Coronary artery (tissue), 2 donors: ENCODE data around the gene HDHD3.

Experiments
- DNase-seq: peaks from one replicate; pipeline ENCODE4 v3.0.0-alpha.2; 2017; ENCODE audit warnings: low spot score
- H3K27ac ChIP-seq, 2 donors: fragments of 200-600 bp; sonication (generic); one replicate each; pipeline ENCODE4 v1.5.1; 2016 to 2019
- H3K4me3 ChIP-seq: fragments of 200-600 bp; sonication (generic); 2 replicates; pipeline ENCODE4 v1.5.1; 2016; ENCODE audit warnings: mild to moderate bottlenecking, moderate library complexity
- CTCF ChIP-seq: fragments of 200-600 bp; sonication (generic); IDR thresholded peaks from one replicate; pipeline ENCODE4 v1.5.1; 2019; ENCODE audit warnings: antibody characterized with exemption

Gene HDHD3

DNA sequence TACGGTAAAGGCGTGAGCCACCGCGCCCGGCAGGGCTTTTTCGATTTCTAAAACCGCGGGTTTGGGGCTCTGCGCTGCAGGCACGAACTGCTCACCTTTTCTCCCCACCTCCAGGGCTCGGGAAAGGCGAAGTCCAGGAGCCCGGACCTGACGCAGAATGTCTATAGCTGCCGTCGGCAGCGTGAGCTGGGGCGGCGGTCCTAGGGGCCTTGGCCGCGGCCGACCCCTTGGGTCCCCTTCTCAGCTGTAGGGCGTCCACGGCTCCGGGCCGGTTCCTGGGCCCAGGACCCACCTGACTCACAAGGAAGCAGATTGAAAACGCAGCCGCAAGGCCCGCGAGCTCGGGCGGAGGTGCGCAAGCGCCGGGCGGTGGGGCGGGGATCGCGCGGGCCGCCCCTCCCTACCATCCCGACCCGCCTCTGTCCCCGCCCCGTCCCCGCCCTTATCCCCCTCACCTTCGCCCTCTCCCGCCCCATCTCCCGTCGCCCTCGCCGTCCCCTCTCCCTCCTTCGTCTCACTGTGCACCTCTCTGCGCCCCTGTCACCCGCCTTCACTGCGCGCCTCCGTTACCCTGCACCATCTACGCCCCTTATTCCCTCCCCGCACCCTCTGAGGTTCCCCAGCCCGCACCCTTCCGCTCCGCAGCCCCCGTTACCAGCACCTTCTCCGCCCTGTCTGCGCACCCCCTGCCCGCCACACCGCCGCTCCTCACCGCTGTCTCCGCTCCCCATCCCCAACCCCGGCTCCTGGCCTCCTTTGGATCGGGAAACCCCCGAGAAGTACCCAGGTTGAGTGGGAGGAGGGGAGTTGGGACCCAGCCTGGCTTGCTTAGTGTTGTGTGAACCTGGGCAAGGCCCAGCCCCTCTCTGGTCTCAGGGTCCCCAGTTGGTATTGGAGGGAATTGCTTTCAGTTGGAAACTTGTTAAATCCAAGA is at the start of gene HDHD3:
HDHD3 (minus strand) TSS at position 353 of the 934 bp plus-strand sequence. CDS start 2,632 bp downstream, outside the sequence.
- DNase-seq, result peak; percentile 84
- TF ChIP-seq CTCF, result no peak
- Histone ChIP-seq H3K27ac (peak within 1 kb of the TSS; percentile 49 to 86), H3K4me3 (peak within 1 kb of the TSS; percentile 73)

DNA sequence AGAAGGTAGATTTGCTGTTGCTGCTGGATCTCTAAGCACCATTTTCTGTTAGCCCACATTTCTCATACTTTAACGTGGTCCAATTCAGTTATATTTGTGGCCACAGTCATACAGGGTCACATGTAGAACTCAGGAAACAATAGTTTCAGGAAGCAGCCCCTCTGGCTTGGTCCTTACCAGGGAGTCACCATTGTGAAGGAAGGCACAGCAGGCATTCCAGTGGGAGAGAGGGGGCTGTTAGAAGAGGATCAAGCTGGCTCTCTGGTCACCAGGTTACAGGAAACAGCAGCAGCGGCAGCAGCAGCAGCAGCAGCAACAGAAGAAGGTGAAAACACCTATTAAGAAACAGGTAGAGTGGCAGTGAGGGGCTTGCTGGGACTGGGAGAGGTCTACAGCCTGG is 48.3 kb upstream of the HDHD3 start:
- TF ChIP-seq CTCF, result no peak
- H3K27ac ChIP-seq, result no peak overlapping the region
- no peak overlapping the region for H3K4me3 ChIP-seq
- DNase-seq, result no peak

DNA sequence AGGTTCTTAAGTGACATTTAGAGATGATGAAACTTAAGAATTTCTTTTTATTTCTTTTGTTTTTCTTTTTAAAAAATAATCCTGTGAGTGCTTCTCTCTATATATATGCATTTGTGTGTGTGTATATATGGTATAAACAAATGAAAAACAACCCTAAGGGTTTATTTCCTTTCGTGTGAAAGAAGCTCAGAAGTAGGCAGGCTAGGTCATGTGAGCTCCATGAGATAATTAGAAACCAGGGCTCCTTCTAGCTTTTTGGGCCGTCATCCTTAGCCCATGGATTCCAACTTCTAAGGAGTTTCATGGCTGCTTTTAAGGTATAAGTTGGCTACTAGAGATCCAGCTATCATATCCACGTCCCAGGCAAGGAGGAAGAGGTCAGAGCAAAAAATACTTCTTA is 44.9 kb upstream of the HDHD3 start:
- Histone ChIP-seq H3K27ac (no peak overlapping the region), H3K4me3 (no peak overlapping the region)
- TF ChIP-seq CTCF, result no peak

GRCh38 chr9:113417370-113417769 is 40.6 kb upstream of the HDHD3 start:
- DNase-seq, result no peak
- H3K27ac ChIP-seq, result no peak overlapping the region
- TF ChIP-seq CTCF, result no peak
- no peak overlapping the region for H3K4me3 ChIP-seq

More for the DNA sequence above, 44.9 kb upstream of the HDHD3 start:
- no peak for DNase-seq

DNA sequence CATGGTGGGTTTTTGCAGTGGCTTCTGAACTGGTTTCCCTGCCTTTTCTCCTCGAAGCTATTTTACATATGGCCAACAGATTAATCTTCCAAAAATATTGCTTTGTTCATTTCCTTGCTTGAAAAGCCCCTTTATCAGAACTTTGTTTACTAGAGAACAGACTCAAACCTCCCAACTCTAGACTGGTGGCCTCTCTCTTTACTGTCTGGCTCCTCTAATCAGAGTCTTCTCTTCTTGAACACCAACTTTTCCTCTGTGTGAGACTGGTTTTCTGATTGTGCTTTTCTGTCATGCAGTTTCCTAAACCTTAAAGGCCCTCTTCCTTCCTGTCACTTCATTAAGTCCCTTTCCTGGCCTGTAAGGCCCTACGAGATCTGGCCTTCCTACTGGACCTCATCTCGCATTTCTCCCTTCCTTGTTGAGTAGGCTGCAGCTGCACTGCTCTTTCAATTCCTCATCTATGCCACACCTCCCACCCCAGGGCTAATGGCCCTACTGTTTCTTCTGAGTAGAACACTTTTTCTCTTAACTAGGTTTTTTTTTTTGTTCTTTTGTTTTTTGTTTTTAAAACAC is 39.4 kb upstream of the HDHD3 start:
- no peak for TF ChIP-seq CTCF
- Histone ChIP-seq H3K4me3 (no peak overlapping the region), H3K27ac (no peak overlapping the region)
- no peak for DNase-seq

- DNase-seq, result peak; percentile 96
- TF ChIP-seq CTCF, result no peak
- H3K27ac ChIP-seq, result peak within 1 kb of the TSS; percentile 95 to 97
- peak within 1 kb of the TSS; percentile 79 for H3K4me3 ChIP-seq
Measured at GRCh38 chr9:113410207-113410864, 33.5 kb upstream of the HDHD3 start, which contains the start of the genes C9orf43 and POLE3. Gene C9orf43 (plus strand): TSS chr9:113410747. CDS start chr9:113413494, 2,747 bp downstream. Gene POLE3 (minus strand): TSS chr9:113410675. CDS start chr9:113410293, 382 bp downstream.
